K562 (cell line): ENCODE data around the gene THSD8. TPM values are rescaled to one million over a fixed set of nuclear protein-coding genes. Genes with fewer than 3 reads are reported as not detected.
A peak's percentile ranks its signal among the peaks of the same experiment; 100 is the strongest.

Experiments
- ARID4B ChIP-seq: sonication (generic); formaldehyde crosslinking; IDR thresholded peaks from 2 replicates; pipeline ENCODE4 v1.8.0; 2022; ENCODE audit warnings: mild to moderate bottlenecking, missing genetic modification reagents
- EGR1 ChIP-seq: fragments of 450-650 bp; conservative IDR thresholded peaks from 2 replicates; pipeline ENCODE4 v1.6.1; 2017; ENCODE audit warnings: mild to moderate bottlenecking
- ELF1 ChIP-seq: fragments of 200-800 bp; sonication (Bioruptor generic); IDR thresholded peaks from 2 replicates; pipeline ENCODE4 v1.6.1; 2016; ENCODE audit warnings: missing genetic modification characterization, missing compliant biosample characterization
- KDM4B ChIP-seq, 2 experiments: fragments of 450-650 bp in 1 of 2; sonication (generic) in 1 of 2; IDR thresholded peaks; 2 replicates each; pipeline ENCODE4 v1.6.1; 2016 to 2017; ENCODE audit warnings: borderline replicate concordance in 2 of 2, antibody characterized with exemption in 1 of 2, low read depth in 1 of 2, mild to moderate bottlenecking in 1 of 2
- PTTG1 ChIP-seq: fragments of 450-650 bp; IDR thresholded peaks from 2 replicates; pipeline ENCODE4 v1.6.1; 2016; ENCODE audit warnings: low read depth, mild to moderate bottlenecking, missing genetic modification characterization, missing compliant biosample characterization
- RFX1 ChIP-seq: fragments of 450-650 bp; IDR thresholded peaks from 2 replicates; pipeline ENCODE4 v1.6.1; 2016; ENCODE audit warnings: mild to moderate bottlenecking, moderate library complexity
- SAP30 ChIP-seq: fragments of 200-600 bp; sonication (generic); IDR thresholded peaks from 2 replicates; pipeline ENCODE4 v1.6.1; 2012; ENCODE audit warnings: borderline replicate concordance, low read depth, mild to moderate bottlenecking, moderate library complexity, low read length, control low read depth, inconsistent platforms; ENCODE audit not compliant: insufficient read depth, poor library complexity, severe bottlenecking
- SMARCA5 ChIP-seq: fragments of 450-650 bp; IDR thresholded peaks from 2 replicates; pipeline ENCODE4 v1.6.1; 2016
- TSC22D4 ChIP-seq: fragments of 450-650 bp; IDR thresholded peaks from 2 replicates; pipeline ENCODE4 v1.6.1; 2016; ENCODE audit warnings: missing genetic modification characterization, missing biosample characterization, control low read depth
- ZNF263 ChIP-seq: sonication (generic); formaldehyde crosslinking; IDR thresholded peaks from 2 replicates; pipeline ENCODE4 v1.8.0; 2022; ENCODE audit warnings: mild to moderate bottlenecking, missing genetic modification reagents, borderline replicate concordance
- ZNF318 ChIP-seq, 2 experiments: fragments of 450-650 bp; IDR thresholded peaks; 2 replicates each; pipeline ENCODE4 v1.6.1; 2016; ENCODE audit warnings: mild to moderate bottlenecking in 2 of 2, borderline replicate concordance in 1 of 2, low read depth in 1 of 2, moderate library complexity in 1 of 2
- ZNF695 ChIP-seq: fragments of 450-650 bp; formaldehyde crosslinking; IDR thresholded peaks from 2 replicates; pipeline ENCODE4 v1.4.0; 2020; ENCODE audit warnings: mild to moderate bottlenecking, moderate library complexity
- ZNF77 ChIP-seq: fragments of 250-450 bp; sonication (Bioruptor Pico); IDR thresholded peaks from 2 replicates; pipeline ENCODE4 v1.5.0; 2020
- polyA plus RNA-seq, 8 experiments: library from polyadenylated mRNA; depleted of rRNA in 4 of 8; stranded (reverse) in 5 of 8; unstranded in 3 of 8; fragments of >200 nt; fragmentation: Nextera tagmentation in 2 of 8; fragmentation: Illumina TruSeq in 1 of 8; extraction: Ambion mirVana in 2 of 8; extraction: Trizol in 1 of 8; gene quantifications; 2 replicates each; pipeline versions ENCODE4 v1.2.1 to v1.2.3, GENCODE V29; 2011 to 2014; ENCODE audit warnings: inconsistent platforms in 1 of 8, missing spikeins in 1 of 8
- total RNA-seq, 7 experiments: library from RNA; depleted of rRNA in 6 of 7; stranded (reverse); fragments of >200 nt in 6 of 7; fragmentation: Illumina TruSeq in 2 of 7; extraction: Trizol in 2 of 7; gene quantifications; 2 replicates each; pipeline versions ENCODE4 v1.2.1 to v1.2.3, GENCODE V29; 2011 to 2021; ENCODE audit warnings: low replicate concordance in 1 of 7

THSD8 gene
- total and polyA plus RNA-seq, 9 of the 15 experiments (the other 6 are each of a cell fraction or from before 2014, with no cell fraction given), result 8.4 to 42.4 (median 19.9) TPM; not detected in 2

- TF ChIP-seq ZNF695 (CRISPR knock-in tag) (no peak), ELF1 (tag) (no peak), ZNF318 (IDR thresholded peaks at IDR 0.05; ENCODE audit: borderline replicate concordance in 1 of 2, low read depth in 1 of 2) (no peak), SAP30 (peak; percentile 41), TSC22D4 (no peak), RFX1 (peak; percentile 98), ZNF263 (CRISPR knock-in tag) (no peak), ARID4B (CRISPR knock-in tag) (peak; percentile 81), EGR1 (peak; percentile 99), KDM4B (IDR thresholded peaks at IDR 0.05; ENCODE audit: borderline replicate concordance in 2 of 2, low read depth in 1 of 2) (peak in 1 of 2 experiments; percentile 23; a peak in 1 of 4 replicates), ZNF77 (CRISPR knock-in tag) (no peak), SMARCA5 (no peak), PTTG1 (no peak)
These were observed 19.2 kb upstream of the THSD8 start (continued) for GRCh38 chr19:12782424-12783290.
